ENCODE results near the gene QSOX1. TPM values are rescaled to one million over a fixed set of nuclear protein-coding genes. Genes with fewer than 3 reads are reported as not detected.

Gene QSOX1
- polyA plus RNA-seq, 5 donors: 123 to 207 (median 160) TPM

- DNase-seq: no peak
Observed at GRCh38 chr1:180248731-180249681, 94.3 kb downstream of the QSOX1 start.

GRCh38 chr1:180249725-180250498 is 95.2 kb downstream of the QSOX1 start:
- DNase-seq: no peak

GRCh38 chr1:180250499-180250770 is 95.8 kb downstream of the QSOX1 start:
- DNase-seq: no peak

GRCh38 chr1:180250883-180251509 is 96.3 kb downstream of the QSOX1 start:
- DNase-seq: no peak

GRCh38 chr1:180251526-180252305 is 97.0 kb downstream of the QSOX1 start:
- DNase-seq: no peak

GRCh38 chr1:180252638-180253536 is 98.2 kb downstream of the QSOX1 start:
- no peak for DNase-seq

Other genes with a start within 250 kb of the QSOX1 start
- 10 to 100 TPM; 19.6 to 34.6 (median 30.7) TPM for gene CEP350, start 200.1 kb upstream of the QSOX1 start, polyA plus RNA-seq (ENCODE audit: insufficient read depth in 1 of 5, insufficient read length in 5 of 5, low replicate concordance in 1 of 5)
- 1 to 10 TPM; 3.1 to 5.1 (median 4.1) TPM for gene LHX4, start 75.4 kb downstream of the QSOX1 start, polyA plus RNA-seq (ENCODE audit: insufficient read depth in 1 of 5, insufficient read length in 5 of 5, low replicate concordance in 1 of 5)

Data from right lung (tissue), 5 donors.